H1 (cell line): Measurements from ENCODE around the gene RNASE12.
"Not testable (repeated sequence)": the region's sequence is repeated elsewhere in the genome, so short reads cannot be mapped to it uniquely, and the experiment has no call there.

Source experiments
- CBX5 ChIP-seq: fragments of 300-800, 300-1000 bp; sonication (generic); IDR thresholded peaks from 2 replicates; pipeline ENCODE4 v1.7.1; 2016; ENCODE audit warnings: antibody characterized with exemption, low read length, low read depth
- CHD1 ChIP-seq: IDR thresholded peaks from 2 replicates; pipeline ENCODE4 v1.6.1; 2012; ENCODE audit warnings: low read depth, low read length, improper control_type of control experiment
- CTCF ChIP-seq, 3 experiments: IDR thresholded peaks; 1 replicate in 2 of 3; 2 replicates in 1 of 3; pipeline versions ENCODE4 v1.5.1 to v1.6.1; 2011; ENCODE audit warnings: low read length in 3 of 3, mild to moderate bottlenecking in 3 of 3, inconsistent platforms in 2 of 3, low read depth in 1 of 3, moderate library complexity in 1 of 3; ENCODE audit not compliant: insufficient read depth in 1 of 3; ENCODE audit errors: control extremely low read depth in 1 of 3
- EP300 ChIP-seq, 2 experiments: IDR thresholded peaks; 1 replicate in 1 of 2; 2 replicates in 1 of 2; pipeline ENCODE4 v1.6.1; 2011 to 2012; ENCODE audit warnings: low read depth in 2 of 2, low read length in 2 of 2, mild to moderate bottlenecking in 2 of 2, borderline replicate concordance in 1 of 2, inconsistent platforms in 1 of 2, moderate library complexity in 1 of 2
- FOSL1 ChIP-seq: IDR thresholded peaks from 2 replicates; pipeline ENCODE4 v1.6.1; 2011; ENCODE audit warnings: mild to moderate bottlenecking, low read depth, low read length, moderate library complexity; ENCODE audit not compliant: insufficient read depth
- POLR2A ChIP-seq, 2 experiments: IDR thresholded peaks; 1 replicate in 1 of 2; 2 replicates in 1 of 2; pipeline ENCODE4 v1.6.1; 2011; ENCODE audit warnings: low read depth in 2 of 2, low read length in 2 of 2, mild to moderate bottlenecking in 2 of 2; ENCODE audit errors: control extremely low read depth in 1 of 2
- POLR2AphosphoS5 ChIP-seq: IDR thresholded peaks from 2 replicates; pipeline ENCODE4 v1.6.1; 2011; ENCODE audit warnings: low read depth, low read length
- SIX5 ChIP-seq: IDR thresholded peaks from 2 replicates; pipeline ENCODE4 v1.6.1; 2011; ENCODE audit warnings: mild to moderate bottlenecking, low read depth, low read length
- SRF ChIP-seq: IDR thresholded peaks from 2 replicates; pipeline ENCODE4 v1.6.1; 2011; ENCODE audit warnings: mild to moderate bottlenecking, low read depth, low read length, moderate library complexity
- SUZ12 ChIP-seq: fragments of 200-600 bp; sonication (generic); IDR thresholded peaks from 2 replicates; pipeline ENCODE4 v1.6.1; 2012; ENCODE audit warnings: mild to moderate bottlenecking, inconsistent platforms, low read length, moderate library complexity, mixed read lengths
- TCF12 ChIP-seq: IDR thresholded peaks from 2 replicates; pipeline ENCODE4 v1.6.1; 2011; ENCODE audit warnings: low read depth, mild to moderate bottlenecking, low read length

GRCh38 chr14:20570720-20571119 lies 20.5 kb downstream of the RNASE12 start:
- TF ChIP-seq POLR2A (IDR thresholded peaks at IDR 0.05; ENCODE audit: control extremely low read depth in 1 of 2, low read depth in 2 of 2, low read length in 2 of 2); SIX5; EP300 (IDR thresholded peaks at IDR 0.05; ENCODE audit: borderline replicate concordance in 1 of 2, low read depth in 2 of 2, low read length in 2 of 2); FOSL1; POLR2AphosphoS5; CHD1; SUZ12; CTCF (IDR thresholded peaks at IDR 0.05; ENCODE audit: control extremely low read depth in 1 of 3, insufficient read depth in 1 of 3, low read depth in 1 of 3, low read length in 3 of 3); SRF; CBX5; TCF12: not testable (repeated sequence)
